Activated gamma-delta T cell (primary cell): Measurements from ENCODE around the gene SUMO3.

Experiments
- DNase-seq: peaks from one replicate; lab custom pipeline; 2025; lab: John Stamatoyannopoulos, UW

The SUMO3 gene

DNA sequence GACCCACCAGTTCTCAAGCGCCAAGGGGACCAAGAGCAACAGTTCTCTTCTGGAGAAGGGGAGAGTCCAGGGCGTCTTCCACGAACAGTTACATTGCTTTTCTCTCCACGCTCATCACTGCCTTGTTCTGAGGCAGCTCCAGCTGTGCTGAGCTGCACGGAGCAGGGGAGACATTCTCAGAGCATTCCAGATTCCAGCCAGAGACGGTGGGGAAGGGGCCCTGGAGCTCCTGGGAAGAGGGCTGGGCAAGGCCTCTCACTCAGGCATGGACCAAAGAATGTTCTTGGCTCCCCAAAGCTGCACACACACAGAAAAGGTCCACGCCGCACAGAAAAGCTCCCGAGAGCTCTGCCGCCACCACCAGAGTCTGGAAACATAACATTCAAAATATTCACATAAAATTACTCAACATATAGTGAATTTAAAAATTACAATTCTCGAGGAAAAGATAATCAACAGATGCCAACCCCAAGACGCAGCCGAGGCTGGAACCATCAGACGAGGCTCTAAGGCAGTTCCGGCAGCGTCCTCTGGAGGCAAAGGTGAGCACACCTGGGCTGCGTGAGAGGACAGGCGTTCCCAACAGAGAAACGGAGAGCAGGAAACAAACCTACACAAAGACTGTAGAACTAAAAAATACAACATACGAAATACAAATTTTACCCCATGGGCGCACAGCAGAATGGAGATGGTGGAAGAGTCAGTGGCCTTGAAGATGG, 56.7 kb downstream of the SUMO3 start:
- DNase-seq, result no peak

DNA sequence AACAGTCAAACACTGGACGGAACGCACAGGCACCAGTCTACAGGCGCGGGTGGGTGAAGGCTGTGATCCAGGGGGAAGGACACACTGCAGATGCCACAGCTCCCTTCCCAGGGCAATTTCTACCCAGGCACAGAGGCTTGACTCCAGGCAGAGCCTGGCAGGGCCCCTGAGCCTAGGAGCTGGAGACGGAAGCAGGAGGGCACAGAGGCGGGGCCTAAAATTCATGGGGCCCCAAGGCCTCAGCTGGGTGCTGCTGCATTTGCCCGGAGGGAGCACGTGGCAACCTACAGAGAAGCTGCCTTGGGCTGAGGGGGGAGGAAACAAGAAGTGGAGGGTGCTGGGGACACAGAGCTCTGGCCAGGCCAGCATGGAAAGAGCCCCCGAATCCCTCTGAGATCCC, 57.5 kb downstream of the SUMO3 start:
- DNase-seq, result no peak

DNA sequence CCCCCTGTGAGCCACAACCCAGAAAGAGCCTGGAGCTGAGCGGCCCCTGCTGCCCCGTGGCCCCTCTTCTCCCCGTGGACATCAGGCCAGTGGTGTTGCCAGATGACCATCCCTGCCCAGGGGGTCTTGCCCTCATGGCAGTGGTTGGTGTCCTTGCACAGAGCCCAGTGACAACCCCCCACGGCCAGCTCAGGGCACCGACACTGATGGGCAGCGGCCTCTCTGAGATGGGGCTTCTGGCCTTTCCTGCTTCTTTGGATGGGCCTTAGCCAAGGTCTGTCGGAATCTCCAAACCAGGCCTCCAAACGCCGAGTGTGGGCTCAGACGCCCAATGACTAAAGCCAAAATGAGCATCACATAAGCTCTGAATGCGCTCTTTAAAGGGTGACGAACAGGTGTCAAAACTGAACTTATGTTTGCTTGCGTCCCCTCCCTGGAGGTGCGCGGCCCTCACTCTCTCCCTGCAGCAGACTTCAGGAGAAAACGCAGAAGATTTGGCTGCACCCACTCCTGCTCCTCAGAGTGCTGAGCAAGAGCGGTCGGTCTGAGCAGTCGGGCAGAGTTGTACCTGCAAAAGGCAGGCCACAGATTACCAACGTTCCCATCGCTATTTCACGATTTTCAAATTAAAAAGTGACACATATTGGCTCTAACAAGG, 58.1 kb downstream of the SUMO3 start:
- no peak for DNase-seq

DNA sequence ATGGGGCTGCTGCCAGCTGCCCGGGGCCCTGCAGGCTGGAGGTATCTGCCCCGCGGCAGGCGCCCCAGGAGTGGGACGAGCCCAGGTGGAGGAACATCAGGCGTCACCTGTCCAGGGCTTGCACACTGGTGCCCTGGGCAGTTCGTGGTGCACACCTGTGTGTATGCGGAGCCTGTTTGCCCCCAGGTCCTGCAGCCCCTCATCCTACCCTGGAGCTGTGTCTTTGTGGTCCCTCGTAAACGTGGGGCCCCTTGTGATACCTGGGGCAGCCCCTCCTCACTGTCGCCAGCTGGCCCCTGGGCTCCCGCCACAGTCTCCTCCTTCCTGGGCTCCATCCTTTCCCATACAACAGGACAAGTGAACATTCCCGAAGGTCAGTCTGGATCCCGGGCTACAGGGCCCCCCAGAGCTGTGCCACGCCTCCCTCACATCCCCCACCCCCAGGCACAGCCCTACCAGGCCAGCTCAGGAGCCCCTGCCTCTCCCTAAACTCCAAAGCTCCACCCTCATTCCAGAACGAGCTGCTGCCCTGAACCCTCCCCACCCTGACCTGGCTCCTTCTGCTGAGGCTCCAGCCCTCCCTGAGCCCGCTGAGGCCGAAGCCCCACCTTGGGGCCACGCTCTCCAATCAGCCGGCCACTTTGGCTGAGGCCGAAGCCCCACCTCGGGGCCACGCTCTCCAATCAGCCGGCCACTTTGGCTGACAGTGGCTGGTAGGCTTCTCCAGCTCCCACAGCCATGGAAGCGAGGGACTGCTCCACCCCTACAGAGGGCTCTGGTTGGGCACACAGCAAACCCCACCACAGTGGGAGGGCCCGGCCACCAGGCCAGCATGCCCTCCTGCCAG, 58.9 kb downstream of the SUMO3 start:
- no peak for DNase-seq

DNA sequence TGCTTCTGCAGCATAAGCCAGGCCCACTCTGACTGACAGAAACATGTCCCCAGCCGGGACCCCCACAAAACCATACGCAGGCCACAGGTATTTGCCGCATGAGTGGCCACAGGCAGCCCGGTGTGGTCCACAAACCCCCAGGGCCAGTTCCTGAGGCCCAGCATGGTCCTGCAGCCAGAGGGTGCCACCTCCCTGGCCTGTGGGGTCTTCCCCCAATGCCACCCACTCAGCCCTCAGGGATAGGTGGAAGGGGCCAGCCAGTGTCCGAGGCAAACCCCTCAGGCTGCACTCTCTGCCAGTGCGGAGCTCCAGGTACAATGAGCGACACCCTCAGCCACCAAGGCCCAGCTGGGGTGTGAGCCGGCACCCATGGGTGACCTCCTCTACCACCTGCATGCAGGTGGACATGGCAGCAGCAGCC, 59.7 kb downstream of the SUMO3 start:
- no peak for DNase-seq

DNA sequence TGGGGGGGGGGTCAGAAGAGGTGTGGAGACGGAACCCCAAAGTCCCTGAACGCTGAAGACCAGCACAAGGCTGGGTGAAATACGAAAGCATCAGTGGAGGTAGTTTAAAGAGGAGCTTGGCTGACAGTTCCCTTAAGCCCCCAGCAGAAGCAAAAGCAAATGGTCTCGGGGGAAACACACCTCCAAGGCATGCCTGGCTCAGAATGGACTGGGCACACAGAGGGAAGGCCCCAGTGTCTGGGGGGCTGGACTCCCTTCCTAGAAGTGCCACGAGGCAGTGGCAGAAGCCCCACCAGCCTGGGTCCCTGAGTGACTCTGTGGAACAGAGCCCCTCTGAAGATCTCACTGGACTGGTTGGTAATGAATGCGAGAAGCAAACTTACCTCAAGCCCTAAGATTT, 60.1 kb downstream of the SUMO3 start:
- DNase-seq, result no peak

DNA sequence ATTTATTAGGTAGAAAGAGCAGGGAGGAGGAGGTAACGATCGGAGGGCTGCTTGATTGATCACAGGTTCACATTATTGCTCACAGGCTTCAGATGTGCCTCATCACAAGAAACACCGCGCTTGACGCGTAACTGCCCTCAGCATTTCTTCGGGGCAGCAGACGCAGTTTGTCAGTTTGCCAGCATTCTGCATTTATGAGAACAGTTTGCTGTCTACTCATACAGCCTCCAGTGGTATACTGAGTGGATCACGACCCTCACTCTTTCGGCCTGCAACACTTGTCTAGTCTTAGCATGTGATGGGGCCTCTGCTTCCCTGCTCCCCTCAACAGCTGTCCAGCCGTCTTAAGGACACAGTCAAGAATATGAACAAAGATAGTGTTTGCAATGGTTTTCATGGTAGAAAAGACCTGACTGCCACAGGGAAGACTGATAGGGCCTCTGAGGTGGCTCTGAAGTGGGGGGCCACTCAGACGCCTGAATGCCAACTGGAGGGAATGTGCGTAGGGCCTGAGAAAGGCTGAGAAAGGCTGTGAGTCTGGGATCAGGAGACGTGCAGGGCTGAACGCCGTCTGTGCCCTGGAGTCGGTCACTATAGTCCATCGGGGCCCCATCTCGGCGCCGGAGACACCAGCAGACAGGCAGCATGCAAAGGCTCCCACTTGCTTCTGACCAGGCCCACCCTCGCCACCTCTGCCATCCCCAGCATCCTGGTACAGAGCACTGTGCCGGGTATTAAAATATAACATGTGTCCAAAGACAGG, 61.3 kb downstream of the SUMO3 start:
- DNase-seq, result no peak
